Cardiac muscle cell (in vitro differentiated cells and primary cell): ENCODE measurements around the gene HADHB. TPM values are rescaled to one million over a fixed set of nuclear protein-coding genes. Genes with fewer than 3 reads are reported as not detected.

ENCODE experiments used
- DNase-seq, 2 donors: peaks; one replicate each; pipeline versions ENCODE4 v3.0.0 to v3.0.0-alpha.2; 2010 to 2017; ENCODE audit warnings: low read depth in 1 of 2, low spot score in 1 of 2
- H3K27ac ChIP-seq: fragments of 200-600 bp; sonication (generic); 2 replicates; pipeline ENCODE4 v1.5.1; 2016
- H3K27me3 ChIP-seq: fragments of 200-600 bp; sonication (generic); 2 replicates; pipeline ENCODE4 v1.6.0; 2016; ENCODE audit warnings: control low read depth
- H3K36me3 ChIP-seq: fragments of 200-600 bp; sonication (generic); 2 replicates; pipeline ENCODE4 v1.5.1; 2016; ENCODE audit warnings: control low read depth
- H3K4me1 ChIP-seq: fragments of 200-600 bp; sonication (generic); 2 replicates; pipeline ENCODE4 v1.8.1; 2017; ENCODE audit warnings: low read depth, mild to moderate bottlenecking, mixed run types
- H3K4me3 ChIP-seq: fragments of 200-600 bp; sonication (generic); 2 replicates; pipeline ENCODE4 v1.5.1; 2016; ENCODE audit warnings: mild to moderate bottlenecking
- H3K9me3 ChIP-seq: fragments of 200-600 bp; sonication (generic); 2 replicates; pipeline ENCODE4 v1.5.1; 2017; ENCODE audit warnings: low read depth, mild to moderate bottlenecking, control low read depth
- polyA plus RNA-seq: library from polyadenylated mRNA; unstranded; fragments of >200 nt; fragmentation: Nextera tagmentation; extraction: Ambion mirVana; gene quantifications from 2 replicates; pipeline ENCODE4 v1.2.1, GENCODE V29; 2016
- total RNA-seq: library from RNA; depleted of rRNA; stranded (reverse); fragments of >200 nt; gene quantifications from 2 replicates; pipeline ENCODE4 v1.2.3, GENCODE V29; 2016
- TF ChIP-seq, protein P1 (sequence below): IDR thresholded peaks from 2 replicates; pipeline ENCODE4 v1.5.1; 2012; ENCODE audit warnings: low read depth, mild to moderate bottlenecking, low read length

The HADHB gene
- total and polyA plus RNA-seq, 2 experiments from 2014 or later = 108 to 229 TPM

DNA sequence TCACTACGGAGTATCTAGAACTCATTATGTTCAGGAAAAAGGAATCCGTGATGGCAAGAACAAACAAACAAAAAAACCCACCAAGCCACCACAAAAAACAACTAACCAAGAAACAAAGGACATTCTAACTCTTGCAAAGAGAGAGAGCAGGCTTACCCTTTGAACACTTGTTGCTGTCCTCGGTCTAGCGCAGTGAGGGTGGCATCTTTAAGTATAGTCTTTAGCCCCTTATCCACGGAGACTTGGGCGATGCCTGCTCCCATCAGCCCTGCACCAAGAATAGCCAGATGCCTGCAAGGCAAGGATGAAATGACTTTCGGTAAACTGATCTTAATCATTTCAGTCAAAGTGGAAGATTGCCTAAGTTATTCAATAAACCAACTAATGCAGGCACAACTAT lies 40.8 kb upstream of the HADHB start:
- H3K4me1 ChIP-seq = no peaks in the 10 kb centered on the region
- H3K27me3 ChIP-seq = no peaks in the 10 kb centered on the region
- H3K27ac ChIP-seq = no peak overlapping the region
- H3K4me3 ChIP-seq = no peak overlapping the region
- peaks cover 43% of the 10 kb centered on the region for H3K36me3 ChIP-seq
- DNase-seq = no peak
- TF ChIP-seq, protein P1, sequence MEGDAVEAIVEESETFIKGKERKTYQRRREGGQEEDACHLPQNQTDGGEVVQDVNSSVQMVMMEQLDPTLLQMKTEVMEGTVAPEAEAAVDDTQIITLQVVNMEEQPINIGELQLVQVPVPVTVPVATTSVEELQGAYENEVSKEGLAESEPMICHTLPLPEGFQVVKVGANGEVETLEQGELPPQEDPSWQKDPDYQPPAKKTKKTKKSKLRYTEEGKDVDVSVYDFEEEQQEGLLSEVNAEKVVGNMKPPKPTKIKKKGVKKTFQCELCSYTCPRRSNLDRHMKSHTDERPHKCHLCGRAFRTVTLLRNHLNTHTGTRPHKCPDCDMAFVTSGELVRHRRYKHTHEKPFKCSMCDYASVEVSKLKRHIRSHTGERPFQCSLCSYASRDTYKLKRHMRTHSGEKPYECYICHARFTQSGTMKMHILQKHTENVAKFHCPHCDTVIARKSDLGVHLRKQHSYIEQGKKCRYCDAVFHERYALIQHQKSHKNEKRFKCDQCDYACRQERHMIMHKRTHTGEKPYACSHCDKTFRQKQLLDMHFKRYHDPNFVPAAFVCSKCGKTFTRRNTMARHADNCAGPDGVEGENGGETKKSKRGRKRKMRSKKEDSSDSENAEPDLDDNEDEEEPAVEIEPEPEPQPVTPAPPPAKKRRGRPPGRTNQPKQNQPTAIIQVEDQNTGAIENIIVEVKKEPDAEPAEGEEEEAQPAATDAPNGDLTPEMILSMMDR = no peak
- no peaks in the 10 kb centered on the region for H3K9me3 ChIP-seq

GRCh38 chr2:26212011-26212410 lies 32.7 kb upstream of the HADHB start:
- no peaks in the 10 kb centered on the region for H3K4me1 ChIP-seq
- H3K27me3 ChIP-seq = no peaks in the 10 kb centered on the region
- no peak for DNase-seq
- TF ChIP-seq, protein P1 = no peak
- no peak overlapping the region for H3K4me3 ChIP-seq
- H3K9me3 ChIP-seq = no peaks in the 10 kb centered on the region
- peaks cover 57% of the 10 kb centered on the region for H3K36me3 ChIP-seq
- no peak overlapping the region for H3K27ac ChIP-seq

- no peaks in the 10 kb centered on the region for H3K9me3 ChIP-seq
- no peaks in the 10 kb centered on the region for H3K4me1 ChIP-seq
- TF ChIP-seq, protein P1 = no peak
- peaks cover 40% of the 10 kb centered on the region for H3K36me3 ChIP-seq
- H3K4me3 ChIP-seq = no peak overlapping the region
- H3K27me3 ChIP-seq = no peaks in the 10 kb centered on the region
- no peak for DNase-seq
- no peak overlapping the region for H3K27ac ChIP-seq
Measured at GRCh38 chr2:26214759-26215158, 30.0 kb upstream of the HADHB start.

- no peaks in the 10 kb centered on the region for H3K9me3 ChIP-seq
Measured at GRCh38 chr2:26215833-26216232, 28.9 kb upstream of the HADHB start.

DNA sequence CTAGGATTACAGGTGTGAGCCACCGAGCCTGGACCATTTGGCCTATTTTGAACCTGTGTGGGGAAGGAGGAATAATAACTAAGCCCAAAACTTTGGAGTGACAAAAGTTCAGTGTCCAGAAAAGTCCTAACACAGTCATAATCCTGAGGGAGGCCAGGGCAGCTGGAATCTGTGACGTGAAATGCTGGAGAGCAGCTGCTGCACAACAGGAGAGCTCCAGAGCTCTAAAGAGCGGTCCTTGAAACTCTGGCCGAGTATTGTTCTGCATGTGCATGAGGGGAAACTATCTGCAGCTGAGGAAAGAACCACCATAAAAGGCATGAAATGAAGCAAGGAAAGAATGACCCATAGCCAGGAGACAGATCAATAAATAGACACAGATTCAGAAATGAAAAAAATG lies 28.2 kb upstream of the HADHB start:
- Histone ChIP-seq H3K4me3 (no peak overlapping the region), H3K9me3 (no peaks in the 10 kb centered on the region), H3K4me1 (no peaks in the 10 kb centered on the region), H3K36me3 (peaks cover 30% of the 10 kb centered on the region), H3K27ac (no peak overlapping the region), H3K27me3 (no peaks in the 10 kb centered on the region)
- DNase-seq = no peak
- TF ChIP-seq, protein P1 = no peak

More at GRCh38 chr2:26215833-26216232, 28.9 kb upstream of the HADHB start:
- Histone ChIP-seq H3K27me3 (no peaks in the 10 kb centered on the region), H3K4me1 (no peaks in the 10 kb centered on the region), H3K27ac (no peak overlapping the region), H3K4me3 (no peak overlapping the region), H3K36me3 (peaks cover 35% of the 10 kb centered on the region)
- DNase-seq = no peak
- TF ChIP-seq, protein P1 = no peak

- DNase-seq = no peak
- Histone ChIP-seq H3K27ac (no peak overlapping the region), H3K27me3 (no peaks in the 10 kb centered on the region), H3K4me1 (no peaks in the 10 kb centered on the region), H3K36me3 (peaks cover 20% of the 10 kb centered on the region), H3K4me3 (no peak overlapping the region), H3K9me3 (no peaks in the 10 kb centered on the region)
- TF ChIP-seq, protein P1 = no peak
Measured at GRCh38 chr2:26217720-26218119, 27.0 kb upstream of the HADHB start.
